ENCODE results near the gene CCDC136.

The CCDC136 gene

GRCh38 chr7:128788446-128789412 is 3.0 kb upstream of the CCDC136 start:
- H3K4me3 ChIP-seq (ENCODE audit: low read length) = no peak overlapping the region
- TF ChIP-seq ZNF274 (IDR thresholded peaks at IDR 0.05; ENCODE audit: low read depth, low read length) = no peak

- H3K4me3 ChIP-seq (ENCODE audit: low read length) = peak overlapping the region; percentile 95
- TF ChIP-seq ZNF274 (IDR thresholded peaks at IDR 0.05; ENCODE audit: low read depth, low read length) = no peak
These were observed 1.3 kb upstream of the CCDC136 start for GRCh38 chr7:128790315-128791041.

- no peak for TF ChIP-seq ZNF274 (IDR thresholded peaks at IDR 0.05; ENCODE audit: low read depth, low read length)
These were observed 182 bp downstream of the CCDC136 start for GRCh38 chr7:128791972-128792327.

GRCh38 chr7:128792471-128793180 is 858 bp downstream of the CCDC136 start:
- H3K4me3 ChIP-seq (ENCODE audit: low read length) = no peak overlapping the region
- no peak for TF ChIP-seq ZNF274 (IDR thresholded peaks at IDR 0.05; ENCODE audit: low read depth, low read length)

More at GRCh38 chr7:128791972-128792327, 182 bp downstream of the CCDC136 start:
- peak overlapping the region; percentile 95 for H3K4me3 ChIP-seq (ENCODE audit: low read length)

- H3K4me3 ChIP-seq (ENCODE audit: low read length) = no peak overlapping the region
These were observed 1.4 kb downstream of the CCDC136 start for GRCh38 chr7:128793181-128793547.

GRCh38 chr7:128794020-128794419 is 2.3 kb downstream of the CCDC136 start:
- no peak overlapping the region for H3K4me3 ChIP-seq (ENCODE audit: low read length)
- no peak for TF ChIP-seq ZNF274 (IDR thresholded peaks at IDR 0.05; ENCODE audit: low read depth, low read length)

More at GRCh38 chr7:128793181-128793547, 1.4 kb downstream of the CCDC136 start:
- no peak for TF ChIP-seq ZNF274 (IDR thresholded peaks at IDR 0.05; ENCODE audit: low read depth, low read length)

- no peak for TF ChIP-seq ZNF274 (IDR thresholded peaks at IDR 0.05; ENCODE audit: low read depth, low read length)
- no peak overlapping the region for H3K4me3 ChIP-seq (ENCODE audit: low read length)
These were observed 2.7 kb downstream of the CCDC136 start for GRCh38 chr7:128794436-128794835.

- no peak overlapping the region for H3K4me3 ChIP-seq (ENCODE audit: low read length)
- TF ChIP-seq ZNF274 (IDR thresholded peaks at IDR 0.05; ENCODE audit: low read depth, low read length) = no peak
These were observed 3.4 kb downstream of the CCDC136 start for GRCh38 chr7:128795129-128795528.

GRCh38 chr7:128796327-128796726 is 4.6 kb downstream of the CCDC136 start:
- H3K4me3 ChIP-seq (ENCODE audit: low read length) = no peak overlapping the region
- no peak for TF ChIP-seq ZNF274 (IDR thresholded peaks at IDR 0.05; ENCODE audit: low read depth, low read length)

- no peak overlapping the region for H3K4me3 ChIP-seq (ENCODE audit: low read length)
- no peak for TF ChIP-seq ZNF274 (IDR thresholded peaks at IDR 0.05; ENCODE audit: low read depth, low read length)
These were observed 7.7 kb downstream of the CCDC136 start for GRCh38 chr7:128799451-128799850.

- H3K4me3 ChIP-seq (ENCODE audit: low read length) = no peak overlapping the region
- no peak for TF ChIP-seq ZNF274 (IDR thresholded peaks at IDR 0.05; ENCODE audit: low read depth, low read length)
These were observed 8.8 kb downstream of the CCDC136 start for GRCh38 chr7:128800567-128800966.

GRCh38 chr7:128801003-128801402 is 9.2 kb downstream of the CCDC136 start:
- no peak for TF ChIP-seq ZNF274 (IDR thresholded peaks at IDR 0.05; ENCODE audit: low read depth, low read length)

GRCh38 chr7:128801667-128802418 is 10.1 kb downstream of the CCDC136 start:
- no peak overlapping the region for H3K4me3 ChIP-seq (ENCODE audit: low read length)
- TF ChIP-seq ZNF274 (IDR thresholded peaks at IDR 0.05; ENCODE audit: low read depth, low read length) = no peak

More at GRCh38 chr7:128801003-128801402, 9.2 kb downstream of the CCDC136 start:
- no peak overlapping the region for H3K4me3 ChIP-seq (ENCODE audit: low read length)

Measured in GM08714 (cell line).